ENCODE data around the gene URB2. TPM values are rescaled to one million over a fixed set of nuclear protein-coding genes. Genes with fewer than 3 reads are reported as not detected.
"Not testable (repeated sequence)": the region's sequence is repeated elsewhere in the genome, so short reads cannot be mapped to it uniquely, and the experiment has no call there.

URB2 gene
- polyA plus RNA-seq, result 1 to 10 TPM; 1.7 to 9.9 (median 2.6) TPM

DNA sequence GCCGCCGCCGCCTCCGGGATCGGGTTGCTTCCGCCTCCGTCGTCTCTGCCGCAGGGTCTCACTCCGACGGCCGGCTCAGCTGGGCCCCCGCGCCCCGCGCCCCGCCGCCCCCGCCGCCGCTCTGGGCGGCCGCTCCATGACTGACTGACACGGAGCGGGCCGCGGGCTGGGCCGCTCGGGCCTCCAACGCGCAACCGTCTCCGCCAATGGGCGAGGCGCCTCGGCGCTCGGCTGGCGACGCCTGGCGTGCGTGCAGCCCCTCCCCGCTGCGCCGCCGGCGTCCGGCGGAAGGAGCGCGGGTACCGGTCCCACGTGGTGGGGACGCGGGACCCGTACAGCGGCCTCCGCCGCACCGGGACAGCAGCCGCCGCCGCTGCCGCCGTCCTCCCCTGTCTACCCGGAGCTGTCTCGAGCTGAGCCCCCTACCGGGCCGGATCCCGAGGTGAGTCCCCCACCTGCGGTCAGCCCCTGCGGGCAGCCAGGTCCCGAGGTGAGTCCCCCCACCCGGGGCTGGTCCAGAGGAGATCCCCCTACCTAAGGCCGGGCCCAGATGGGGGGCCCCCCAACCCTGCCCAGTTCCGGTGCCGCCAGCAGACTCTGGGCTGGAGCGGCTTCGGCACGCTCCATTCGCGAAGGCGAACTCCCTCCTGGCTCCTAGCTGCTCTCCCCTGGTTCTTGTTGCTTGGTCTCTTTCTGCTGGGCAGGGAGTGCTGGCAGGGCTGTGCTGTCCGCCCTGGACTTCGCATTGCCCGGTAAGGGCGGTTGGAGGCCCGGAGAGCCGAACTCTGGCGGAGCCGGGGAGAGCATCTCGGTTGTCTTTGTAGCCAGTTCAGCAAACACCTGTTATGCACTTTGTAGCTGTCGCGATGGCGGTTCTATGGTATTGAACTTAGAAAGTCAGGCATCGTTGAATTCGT, at the start of gene URB2, which contains the start of gene TAF5L:
Gene URB2 (plus strand): TSS at position 333 of the 917 bp plus-strand sequence. CDS start 1,387 bp downstream, outside the sequence.
Gene TAF5L (minus strand): TSS at position 208 of the 917 bp plus-strand sequence. CDS start 11,640 bp downstream, outside the sequence.
- H3K27ac ChIP-seq (ENCODE audit: low read depth, low read length), result no peak within 1 kb of the TSS
- WGBS, 3 donors, result 0 to 1% (median 0%) methylated on average over 54 to 97 of the region's 97 CpGs

DNA sequence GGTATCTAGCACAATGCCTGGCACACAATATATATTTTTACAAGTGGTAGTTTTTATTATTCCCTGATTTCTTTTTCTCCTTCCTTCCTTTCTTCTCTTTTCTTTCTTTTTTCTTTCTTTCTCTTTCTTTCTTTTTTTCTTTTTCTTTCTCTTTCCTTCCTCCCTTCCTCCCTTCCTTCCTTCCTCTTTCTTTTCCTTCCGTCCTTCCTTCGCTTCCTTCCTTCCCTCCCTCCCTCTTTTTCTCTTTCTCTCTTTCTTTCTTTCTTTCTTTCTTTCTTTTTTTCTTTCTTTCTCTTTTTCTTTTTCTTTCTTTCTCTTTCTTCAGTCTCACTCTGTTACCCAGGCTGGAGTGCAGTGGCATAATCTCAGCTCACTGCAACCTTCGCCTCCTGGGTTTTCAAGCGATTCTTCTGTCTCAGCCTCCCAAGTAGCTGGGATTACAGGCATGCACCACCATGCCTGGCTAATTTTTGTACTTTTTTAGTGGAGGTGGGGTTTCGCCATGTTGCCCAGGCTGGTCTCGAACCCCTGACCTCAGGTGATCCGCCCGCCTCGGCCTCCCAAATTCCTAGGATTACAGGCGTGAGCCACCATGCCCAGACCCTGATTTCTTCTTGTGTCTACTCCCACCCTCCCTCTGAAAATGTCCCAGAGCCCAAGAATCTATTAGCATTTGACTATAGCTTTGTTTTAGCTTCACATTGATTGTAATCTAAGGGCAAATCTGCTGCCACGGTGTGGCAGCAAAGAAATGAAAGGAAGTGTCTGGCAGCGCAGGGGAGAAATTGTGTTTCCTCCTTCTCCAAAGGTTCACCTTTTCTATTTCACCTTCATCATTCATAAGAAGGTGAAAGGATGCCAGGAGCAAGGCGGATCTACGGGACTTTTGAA, 47.6 kb upstream of the URB2 start:
- no peak overlapping the region for H3K27ac ChIP-seq (ENCODE audit: low read depth, low read length)
- WGBS, 3 donors, result 66 to 77% (median 68%) methylated on average over 14 of the region's 14 CpGs

DNA sequence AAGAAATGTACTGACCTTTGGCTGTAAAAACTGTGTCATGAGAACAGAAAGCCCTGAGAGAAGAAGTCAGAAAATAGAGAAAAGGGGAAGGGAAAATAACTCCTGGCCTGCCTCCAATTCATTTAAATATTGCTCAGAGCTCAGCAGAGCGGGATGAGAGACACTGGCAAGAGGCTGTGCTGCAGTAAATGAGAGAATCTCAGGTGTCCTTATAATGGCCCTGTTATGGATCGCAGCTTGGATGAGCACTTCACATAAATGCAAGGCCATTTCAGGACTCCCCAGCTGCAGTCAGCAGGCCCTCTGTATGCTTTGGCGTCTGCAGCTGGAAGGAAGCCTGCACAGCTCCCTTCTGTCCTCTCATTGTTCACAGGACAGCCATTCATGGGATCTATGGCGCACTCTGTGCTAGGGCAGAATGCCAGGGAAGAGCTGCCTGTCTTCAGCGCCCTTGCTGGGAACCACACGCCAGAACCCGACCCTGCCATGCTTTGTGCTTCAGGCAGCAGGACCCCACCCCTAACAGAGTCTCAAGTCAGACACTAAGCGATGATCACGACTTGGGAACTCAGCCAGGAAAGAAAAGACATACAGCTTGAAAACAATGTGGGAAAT, 46.9 kb upstream of the URB2 start:
- 23 to 50% (median 25%) methylated on average over 9 of the region's 9 CpGs for WGBS, 3 donors
- H3K27ac ChIP-seq (ENCODE audit: low read depth, low read length), result no peak overlapping the region

DNA sequence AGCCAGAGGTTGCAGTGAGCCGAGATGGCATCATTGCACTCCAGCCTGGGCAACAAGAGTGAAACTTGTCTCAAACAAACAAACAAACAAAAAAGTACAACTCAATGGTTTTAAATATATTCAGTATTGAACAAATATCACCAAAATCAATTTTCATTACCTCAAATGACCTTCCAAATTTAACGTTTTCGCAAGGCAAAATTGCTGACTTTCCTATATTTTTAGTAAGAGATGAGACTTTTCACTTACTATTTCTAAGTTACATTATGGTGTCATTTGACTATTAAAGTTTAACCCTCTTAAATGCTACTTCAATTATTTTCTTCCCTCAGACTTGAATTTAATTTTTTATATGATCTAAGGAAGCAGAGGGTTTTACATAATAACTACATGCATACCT, 44.6 kb upstream of the URB2 start:
- H3K27ac ChIP-seq (ENCODE audit: low read depth, low read length), result no peak overlapping the region
- 85 to 88% (median 85%) methylated on average over 3 of the region's 3 CpGs for WGBS, 3 donors

DNA sequence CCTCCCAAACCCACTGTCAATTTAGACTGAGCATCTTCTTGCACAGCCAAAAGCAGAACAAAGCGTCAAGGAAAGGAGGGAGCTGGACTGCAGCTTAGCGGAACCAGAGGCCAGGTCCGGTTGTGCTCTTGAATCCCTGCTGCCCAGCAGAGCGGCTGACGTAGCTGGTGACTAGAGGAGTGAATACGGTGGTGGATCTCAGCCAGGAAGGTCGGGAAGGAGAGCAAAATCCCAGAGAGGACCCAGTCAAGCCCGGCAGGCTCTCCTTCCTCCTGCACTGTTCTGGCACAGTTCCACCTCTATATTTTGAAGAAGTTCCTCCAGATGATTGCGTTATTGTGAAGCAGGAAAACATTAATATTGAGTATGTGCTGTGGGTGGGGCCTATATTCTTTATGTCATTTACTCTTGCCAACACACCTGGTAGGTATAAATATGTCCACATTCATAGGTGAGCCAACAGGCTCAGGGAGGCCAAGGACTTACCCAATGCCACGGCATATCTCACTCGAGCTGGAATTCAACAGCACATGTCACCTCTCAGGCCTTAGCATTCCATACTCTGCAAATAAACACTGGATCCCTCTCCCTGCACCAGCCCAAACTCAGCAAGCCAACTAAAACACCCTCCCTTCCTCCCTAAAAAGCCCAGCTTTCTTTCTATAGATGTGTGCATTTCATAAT, 43.9 kb upstream of the URB2 start:
- 19 to 28% (median 23%) methylated on average over 11 of the region's 11 CpGs for WGBS, 3 donors
- no peak overlapping the region for H3K27ac ChIP-seq (ENCODE audit: low read depth, low read length)

DNA sequence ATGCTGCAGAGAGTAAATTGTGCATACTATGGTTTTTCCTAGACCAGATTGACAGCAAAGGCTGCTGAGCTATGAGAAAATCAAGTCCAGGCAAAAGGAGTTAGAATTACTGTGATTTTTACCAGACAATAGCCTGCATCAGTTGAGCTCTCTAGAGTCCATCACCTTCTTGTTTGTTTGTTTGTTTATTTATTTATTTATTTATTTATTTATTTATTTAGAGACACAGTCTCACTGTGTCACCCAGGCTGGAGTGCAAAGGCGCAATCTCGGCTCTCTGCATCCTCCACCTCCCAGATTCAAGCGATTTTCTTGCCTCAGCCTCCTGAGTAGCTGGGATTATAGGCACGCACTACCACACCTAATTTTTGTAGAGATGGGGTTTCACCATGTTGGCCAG, 43.3 kb upstream of the URB2 start:
- 95 to 99% (median 96%) methylated on average over 4 of the region's 4 CpGs for WGBS, 3 donors
- no peak overlapping the region for H3K27ac ChIP-seq (ENCODE audit: low read depth, low read length)

DNA sequence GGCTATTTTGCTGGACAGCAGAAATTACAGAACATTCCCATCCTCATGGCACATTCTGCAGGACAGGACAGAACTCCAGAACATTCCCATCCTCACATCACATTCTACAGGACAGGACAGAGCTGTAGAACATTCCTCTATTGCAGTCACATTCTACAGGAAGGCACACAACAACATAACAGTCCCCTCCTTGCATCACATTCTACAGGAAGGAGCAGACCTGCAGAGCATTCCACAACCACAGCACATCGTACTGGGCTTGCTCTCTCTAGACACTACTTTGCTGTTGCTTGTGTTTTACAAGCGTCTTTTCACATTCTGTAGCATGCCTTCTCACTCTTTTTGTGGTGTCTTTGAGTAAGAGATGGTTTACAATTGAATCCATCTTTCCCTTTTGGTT, 40.7 kb upstream of the URB2 start:
- WGBS, 3 donors, result 58 to 83% (median 64%) methylated on average over 2 of the region's 2 CpGs

DNA sequence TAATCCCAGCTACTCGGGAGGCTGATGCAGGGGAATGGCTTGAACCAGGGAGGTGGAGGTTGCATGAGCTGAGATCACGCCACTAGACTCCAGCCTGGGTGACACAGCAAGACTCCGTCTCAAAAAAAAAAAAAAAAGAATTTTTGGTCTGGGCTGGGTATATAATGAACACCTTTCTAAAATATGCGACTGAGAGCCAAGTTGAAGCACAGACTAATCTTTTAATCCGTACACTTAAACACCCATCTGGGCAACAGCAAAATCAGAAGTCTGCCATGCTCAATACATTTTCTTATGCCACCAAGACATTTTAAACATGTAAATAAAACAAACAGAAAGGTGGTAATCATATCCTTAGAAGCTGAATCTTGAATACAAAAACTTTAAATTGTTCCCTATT, 35.9 kb upstream of the URB2 start:
- no peak overlapping the region for H3K27ac ChIP-seq (ENCODE audit: low read depth, low read length)
- WGBS, 3 donors, result 95 to 98% (median 98%) methylated on average over 5 of the region's 5 CpGs

More for the DNA sequence above, 40.7 kb upstream of the URB2 start:
- no peak overlapping the region for H3K27ac ChIP-seq (ENCODE audit: low read depth, low read length)

DNA sequence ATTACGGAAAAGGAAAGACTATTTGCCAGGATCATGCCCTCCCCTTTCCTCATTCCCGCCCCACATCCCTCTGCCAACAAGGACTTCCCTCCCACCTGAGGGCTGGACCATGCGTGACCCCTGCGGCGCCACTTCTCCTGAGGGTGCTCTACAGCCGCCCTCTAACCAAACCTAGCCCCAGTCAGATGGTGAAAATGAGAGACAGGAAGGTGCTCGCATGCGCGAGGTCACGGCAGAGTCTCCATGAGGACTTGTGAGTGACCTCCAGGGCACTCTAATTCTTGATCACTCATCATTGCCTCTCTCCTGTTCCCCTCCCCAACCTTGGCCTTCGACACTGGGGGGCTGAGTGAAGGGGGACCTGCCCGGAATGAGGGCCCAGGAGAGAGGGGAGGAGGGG, 32.2 kb upstream of the URB2 start:
- WGBS, 3 donors, result 87 to 98% (median 93%) methylated on average over 12 of the region's 12 CpGs
- H3K27ac ChIP-seq (ENCODE audit: low read depth, low read length), result no peak overlapping the region

DNA sequence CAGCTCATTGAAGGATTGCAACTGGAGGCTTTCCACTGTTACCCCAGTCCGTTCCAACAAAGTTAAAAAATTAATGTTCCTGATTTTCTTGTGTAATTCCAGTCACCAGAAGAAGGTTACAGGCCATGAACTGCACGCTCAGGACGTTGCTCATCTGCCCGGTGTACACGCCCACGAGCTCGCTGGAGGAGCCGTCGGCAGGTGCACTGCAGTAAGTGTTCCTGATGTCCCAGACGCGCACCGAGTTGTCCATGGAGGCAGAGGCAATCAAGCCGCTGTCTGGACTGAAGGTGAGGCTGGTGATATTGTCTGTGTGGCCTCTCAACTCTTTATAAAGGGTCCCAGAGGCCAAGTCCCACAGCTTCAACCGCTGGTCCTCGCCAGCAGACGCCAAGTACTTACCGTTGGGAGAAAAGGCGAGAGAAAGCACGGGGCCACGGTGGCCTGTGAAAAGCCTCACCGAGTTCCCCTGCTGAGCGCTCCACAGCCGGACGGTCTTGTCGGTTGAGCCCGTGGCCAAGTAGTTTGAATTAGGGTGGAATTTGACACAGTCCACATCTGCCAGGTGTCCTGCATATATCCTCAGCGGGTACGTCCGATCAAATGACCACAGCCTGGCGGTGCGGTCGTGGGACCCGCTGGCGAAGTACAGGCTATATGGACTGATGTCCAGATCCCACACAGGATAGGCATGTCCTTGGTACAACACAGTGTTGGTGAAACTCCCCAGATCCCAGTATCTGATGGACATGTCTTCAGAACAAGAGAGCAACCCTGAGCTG, 31.6 kb upstream of the URB2 start:
- WGBS, 3 donors, result 96 to 97% (median 97%) methylated on average over 34 of the region's 34 CpGs
- H3K27ac ChIP-seq (ENCODE audit: low read depth, low read length), result no peak overlapping the region

DNA sequence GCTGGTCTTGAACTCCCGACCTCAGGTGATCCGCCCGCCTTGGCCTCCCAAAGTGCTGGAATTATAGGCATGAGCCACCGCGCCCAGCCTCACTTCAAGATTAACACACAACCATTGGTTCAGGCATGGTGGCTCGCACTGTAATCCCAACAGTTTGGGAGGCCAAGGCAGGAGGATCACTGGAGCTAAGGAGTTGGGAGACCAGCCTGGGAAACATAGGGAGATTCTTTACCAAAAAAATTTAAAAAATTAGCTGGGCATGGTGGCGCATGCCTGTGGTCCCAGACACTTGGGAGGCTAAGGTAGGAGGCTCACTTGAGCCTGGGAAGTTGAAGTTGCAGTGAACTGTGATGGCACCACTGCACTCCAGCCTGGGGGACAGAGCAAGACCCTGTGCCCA, 30.2 kb upstream of the URB2 start:
- WGBS, 3 donors, result 96 to 99% (median 97%) methylated on average over 6 to 7 of the region's 7 CpGs

DNA sequence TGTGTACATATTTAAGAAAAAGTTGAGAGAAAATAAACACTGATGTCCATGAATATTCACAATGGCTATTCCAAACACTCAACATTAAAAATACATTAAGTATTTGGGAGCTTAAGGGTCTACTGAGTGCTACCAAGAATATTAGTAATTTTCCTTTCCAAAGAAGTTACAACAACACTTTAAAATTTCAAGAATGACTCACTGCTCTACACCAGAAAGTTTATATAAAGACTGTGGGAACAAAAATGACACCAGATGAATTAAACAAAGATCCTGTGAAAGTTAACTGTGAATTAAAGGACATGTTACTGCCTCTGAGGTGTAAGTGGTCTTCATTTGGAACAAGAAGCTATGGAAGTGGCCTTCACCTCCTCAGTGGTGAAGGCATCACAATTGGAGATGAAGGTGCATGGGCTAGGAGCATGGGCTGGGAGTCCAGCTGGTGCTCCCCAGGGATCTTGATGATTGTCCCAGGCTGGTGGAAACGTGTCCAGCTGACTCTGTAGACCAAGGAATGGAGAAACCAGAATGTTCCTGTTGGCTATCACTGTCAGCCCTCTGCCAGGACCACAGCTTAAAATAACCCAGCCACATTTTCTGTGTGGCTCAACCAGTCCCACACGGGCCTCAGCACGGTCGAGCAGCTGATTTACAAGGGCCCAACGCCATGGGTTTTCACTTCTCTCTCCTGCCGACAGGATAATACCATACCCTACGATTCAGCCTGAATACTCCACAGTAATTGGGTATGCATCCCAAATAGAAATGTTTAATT, 28.9 kb upstream of the URB2 start:
- WGBS, 3 donors, result 50 to 75% (median 61%) methylated on average over 7 of the region's 7 CpGs
- no peak overlapping the region for H3K27ac ChIP-seq (ENCODE audit: low read depth, low read length)

More for the DNA sequence above, 30.2 kb upstream of the URB2 start:
- H3K27ac ChIP-seq (ENCODE audit: low read depth, low read length), result not testable (repeated sequence)

DNA sequence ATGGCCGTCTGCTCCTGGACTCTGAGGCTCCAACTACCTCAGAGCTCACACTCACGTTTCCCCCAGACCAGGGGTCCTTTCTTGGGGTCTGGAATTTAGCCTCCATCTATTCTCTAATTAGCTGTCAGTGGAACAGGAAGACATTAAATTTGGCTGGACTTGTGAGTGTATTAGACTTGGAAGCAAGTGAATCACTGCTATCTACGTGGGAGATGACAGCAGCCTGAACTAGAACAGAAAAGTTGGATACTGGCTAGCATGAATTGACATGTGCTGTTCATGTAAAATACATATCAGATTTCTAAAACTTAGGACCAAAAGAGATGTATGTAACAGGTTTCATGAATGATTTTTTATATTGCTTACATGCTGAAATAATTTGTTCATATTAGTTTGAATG, 28.2 kb upstream of the URB2 start:
- WGBS, 3 donors, result 62 to 90% (median 65%) methylated on average over 3 of the region's 3 CpGs
- no peak overlapping the region for H3K27ac ChIP-seq (ENCODE audit: low read depth, low read length)

DNA sequence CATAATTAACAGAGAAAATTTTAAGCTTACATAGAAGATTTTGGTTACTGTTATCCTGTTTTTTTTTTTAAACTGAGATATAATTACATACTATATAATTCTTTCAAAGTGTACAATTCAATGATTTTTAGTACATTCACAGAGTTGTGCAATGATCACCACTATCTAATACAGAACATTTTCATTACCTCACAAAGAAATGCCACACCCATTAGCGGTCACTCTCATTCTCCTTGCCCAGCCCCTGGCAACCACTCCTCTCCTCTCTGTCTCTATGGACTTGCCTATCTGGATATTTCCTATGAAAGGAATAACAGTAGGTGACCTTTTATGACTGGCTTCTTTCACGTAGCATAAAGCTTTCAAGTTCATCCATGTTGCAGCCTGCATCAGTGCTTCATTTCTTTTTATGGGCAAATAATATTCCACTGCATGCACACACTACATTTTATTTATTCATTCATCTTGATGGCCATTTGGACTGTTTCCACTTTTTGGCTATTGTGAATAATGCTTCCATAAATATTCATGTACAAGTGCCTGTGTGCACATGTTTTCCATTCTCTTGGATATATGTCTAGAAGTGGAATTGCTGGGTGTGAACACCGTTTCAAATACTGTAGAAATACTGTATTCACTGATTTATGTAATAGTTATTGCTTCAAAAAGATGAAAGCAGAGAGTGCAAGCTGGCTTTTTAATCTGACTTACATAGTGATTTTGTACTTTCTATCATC, 26.7 kb upstream of the URB2 start:
- WGBS, 3 donors, result 86 to 94% (median 87%) methylated on average over 3 of the region's 3 CpGs

DNA sequence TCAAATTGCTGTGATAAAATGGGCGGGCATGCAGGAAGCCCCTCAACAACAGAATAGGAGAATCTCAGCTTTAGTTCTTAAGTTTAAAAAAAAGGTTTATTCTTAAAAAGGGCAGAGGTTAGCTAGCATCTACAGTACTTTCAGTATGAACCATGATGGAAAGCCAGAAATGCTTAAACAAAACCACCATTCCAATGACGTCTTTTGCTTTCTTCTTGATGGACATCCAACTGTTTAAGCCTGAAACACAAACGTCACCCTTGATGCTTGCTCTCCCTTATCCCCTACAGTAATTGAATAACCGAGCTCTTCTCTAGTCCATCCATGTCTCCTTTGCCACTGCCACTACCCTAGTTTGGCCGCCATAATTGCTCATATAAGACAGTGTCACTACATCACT, 25.8 kb upstream of the URB2 start:
- 93 to 94% (median 94%) methylated on average over 5 of the region's 5 CpGs for WGBS, 3 donors
- no peak overlapping the region for H3K27ac ChIP-seq (ENCODE audit: low read depth, low read length)

More for the DNA sequence above, 26.7 kb upstream of the URB2 start:
- H3K27ac ChIP-seq (ENCODE audit: low read depth, low read length), result no peak overlapping the region
